NOMO-1 treated with DMSO at 0.1 percent for 48 hours (cell line): Measurements from ENCODE around the gene ODAD3.
"Not testable (repeated sequence)": the region's sequence is repeated elsewhere in the genome, so short reads cannot be mapped to it uniquely, and the experiment has no call there.

Experiments
- DNase-seq: peaks from one replicate; lab custom pipeline; 2025; ENCODE audit not compliant: unreplicated experiment; lab: John Stamatoyannopoulos, UW

The ODAD3 gene

GRCh38 chr19:11461453-11461852 lies 26.5 kb upstream of the ODAD3 start:
- DNase-seq = no peak

DNA sequence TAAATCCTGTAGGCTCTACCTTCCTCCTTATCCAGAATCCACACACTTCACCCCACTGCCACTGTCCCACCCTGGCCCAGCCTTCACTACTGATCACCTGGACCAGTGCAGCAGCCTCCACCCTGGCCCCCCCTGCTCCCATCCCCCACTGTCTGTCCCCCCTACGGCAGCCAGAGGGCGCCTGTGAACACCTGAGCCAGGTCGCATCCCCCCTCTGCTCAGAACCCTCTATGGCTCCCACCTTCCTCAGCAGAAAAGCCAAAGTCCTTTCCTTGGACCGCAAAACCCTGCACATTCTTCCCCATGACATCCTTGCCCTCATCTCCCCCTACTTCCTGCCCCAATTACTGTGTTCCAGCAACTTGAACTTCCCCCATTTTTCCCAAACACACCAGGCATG lies 25.3 kb upstream of the ODAD3 start:
- no peak for DNase-seq

GRCh38 chr19:11458912-11459311 lies 24.0 kb upstream of the ODAD3 start:
- DNase-seq = not testable (repeated sequence)

- DNase-seq = no peak
Observed at GRCh38 chr19:11458236-11458900, 23.4 kb upstream of the ODAD3 start.

DNA sequence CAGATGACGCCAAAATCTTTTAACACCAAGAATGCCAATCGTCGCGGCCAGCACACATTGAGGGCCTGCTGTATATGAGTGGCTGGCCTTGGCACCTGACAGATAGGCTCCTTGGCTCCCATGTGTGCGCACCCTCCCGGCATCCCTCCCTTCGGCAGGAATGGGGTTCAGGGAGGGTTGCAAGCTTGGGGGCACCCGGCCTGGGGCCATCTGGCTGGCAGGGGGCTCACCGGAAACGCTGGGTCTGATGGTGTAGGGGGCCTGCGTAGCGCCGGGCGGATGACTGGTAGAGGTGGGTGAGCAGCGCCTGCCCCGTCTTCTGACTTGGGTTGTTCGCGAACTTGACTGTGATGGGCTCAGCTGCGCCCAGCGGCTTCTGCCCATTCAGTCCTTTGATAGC lies 22.9 kb upstream of the ODAD3 start:
- DNase-seq = no peak

DNA sequence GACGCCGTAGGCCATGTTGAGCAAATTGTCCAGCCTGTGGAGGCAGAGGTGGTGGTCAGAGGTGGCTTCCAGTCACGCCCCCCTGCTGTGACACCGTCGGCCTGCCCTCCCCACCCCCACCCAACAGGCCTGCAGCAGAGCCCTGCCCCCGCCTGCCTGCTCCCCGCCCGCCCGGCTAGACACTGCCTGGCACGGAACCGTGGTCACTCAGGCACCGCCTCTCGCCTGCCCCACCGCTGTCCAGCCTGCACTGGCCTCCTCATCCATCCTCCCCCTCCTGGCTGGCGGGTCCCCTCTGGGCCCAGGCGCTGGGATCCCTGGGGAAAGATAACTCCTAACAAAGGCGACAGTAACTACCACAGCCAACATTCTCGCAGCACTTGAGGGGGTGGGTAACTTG lies 22.2 kb upstream of the ODAD3 start:
- DNase-seq = no peak

DNA sequence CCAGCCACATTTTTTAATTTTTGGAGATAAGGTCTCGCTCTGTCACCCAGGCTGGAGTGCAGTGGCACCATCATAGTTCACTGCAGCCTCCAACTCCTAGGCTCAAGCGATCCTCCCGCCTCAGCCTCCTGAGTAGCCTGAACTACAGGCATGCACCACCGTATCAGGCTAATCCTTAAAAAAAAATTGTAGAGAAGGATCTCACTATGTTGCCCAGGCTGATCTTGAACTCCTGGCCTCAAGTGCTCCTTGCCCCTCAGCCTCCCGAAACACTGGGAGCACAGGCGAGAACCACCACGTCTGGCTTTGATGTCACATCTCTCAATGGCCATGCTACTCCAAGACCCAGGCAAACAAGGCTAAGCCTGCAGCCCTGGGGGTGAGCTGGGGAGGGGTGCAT lies 21.7 kb upstream of the ODAD3 start:
- DNase-seq = no peak

GRCh38 chr19:11455233-11455554 lies 20.3 kb upstream of the ODAD3 start:
- not testable (repeated sequence) for DNase-seq

DNA sequence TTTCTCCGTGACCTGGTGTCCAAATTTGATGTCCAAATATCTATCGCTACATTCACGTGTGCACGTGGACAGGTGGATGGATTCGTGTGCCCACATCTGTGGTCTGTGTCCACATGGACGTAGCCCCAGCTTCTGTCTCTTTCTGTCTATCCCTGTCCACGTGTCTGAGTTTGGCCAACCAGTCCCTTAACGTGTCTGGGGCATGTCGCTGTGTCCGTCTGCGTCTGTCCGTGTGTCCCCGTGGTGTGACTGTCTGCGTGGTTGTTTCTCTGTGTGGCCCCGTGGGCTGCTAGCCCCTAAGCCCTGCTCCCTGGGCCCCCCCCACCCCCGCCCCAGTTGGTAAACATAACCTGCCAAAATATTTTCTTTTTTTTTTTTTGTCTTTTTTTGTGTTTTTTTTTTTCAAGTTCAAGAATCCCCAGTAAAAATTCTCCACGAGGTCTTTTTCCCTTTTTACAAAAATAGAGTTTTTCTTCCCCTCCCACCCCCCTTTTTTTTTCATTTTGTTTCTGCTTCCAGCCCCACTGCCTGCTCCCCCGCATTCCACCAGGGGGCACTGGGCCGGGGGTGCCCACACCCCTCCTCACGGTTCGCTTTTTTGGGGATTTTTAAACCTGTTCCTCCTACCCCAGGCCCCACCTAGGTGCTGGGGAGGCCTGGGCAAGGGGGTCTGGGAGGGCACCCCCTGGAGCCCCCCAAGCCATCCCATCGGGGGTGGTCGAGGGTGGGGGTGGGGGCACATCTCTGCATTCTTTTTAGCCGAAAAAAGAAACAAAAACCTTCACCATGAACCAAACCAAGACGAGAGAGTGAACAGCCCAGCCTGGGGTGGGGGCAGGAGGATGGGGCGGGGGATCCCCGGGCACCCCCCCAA lies 18.8 kb upstream of the ODAD3 start:
- DNase-seq = no peak

- DNase-seq = no peak
Observed at GRCh38 chr19:11452620-11453310, 17.8 kb upstream of the ODAD3 start.

GRCh38 chr19:11451871-11452619 lies 17.1 kb upstream of the ODAD3 start:
- DNase-seq = no peak

GRCh38 chr19:11451327-11451870 lies 16.5 kb upstream of the ODAD3 start:
- DNase-seq = no peak

DNA sequence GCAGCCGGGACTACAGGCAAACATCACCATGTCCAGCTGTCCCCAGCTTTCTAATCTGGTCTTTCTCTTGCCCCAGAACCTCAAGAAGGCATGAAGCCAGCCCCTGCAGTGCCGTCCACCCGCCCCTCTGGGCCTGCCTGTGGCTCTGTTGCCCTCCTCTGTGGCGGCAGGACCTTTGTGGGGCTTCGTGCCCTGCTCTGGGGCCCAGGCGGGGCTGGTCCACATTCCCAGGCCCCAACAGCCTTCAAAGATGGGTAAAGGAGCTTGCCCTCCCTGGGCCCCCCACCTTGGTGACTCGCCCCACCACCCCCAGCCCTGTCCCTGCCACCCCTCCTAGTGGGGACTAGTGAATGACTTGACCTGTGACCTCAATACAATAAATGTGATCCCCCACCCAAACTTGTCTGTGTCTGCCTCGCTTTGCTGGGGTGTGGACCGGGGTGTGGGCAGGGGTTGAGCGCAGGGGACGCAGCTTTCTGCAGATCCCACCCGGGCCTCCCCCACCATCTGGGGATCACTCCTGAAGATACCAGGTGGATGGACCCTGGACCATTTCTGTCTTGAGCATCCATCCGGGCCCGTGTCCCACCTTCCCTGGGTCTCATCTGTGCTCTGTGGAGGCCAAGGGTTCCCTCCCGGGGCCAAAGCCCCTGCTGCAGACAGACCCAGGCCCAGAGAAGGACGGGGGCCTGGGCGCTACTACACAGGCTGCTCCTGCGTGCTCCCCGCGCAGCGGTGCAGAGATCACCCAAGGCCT lies 15.8 kb upstream of the ODAD3 start:
- no peak for DNase-seq

GRCh38 chr19:11448923-11449554 lies 14.1 kb upstream of the ODAD3 start:
- no peak for DNase-seq

DNA sequence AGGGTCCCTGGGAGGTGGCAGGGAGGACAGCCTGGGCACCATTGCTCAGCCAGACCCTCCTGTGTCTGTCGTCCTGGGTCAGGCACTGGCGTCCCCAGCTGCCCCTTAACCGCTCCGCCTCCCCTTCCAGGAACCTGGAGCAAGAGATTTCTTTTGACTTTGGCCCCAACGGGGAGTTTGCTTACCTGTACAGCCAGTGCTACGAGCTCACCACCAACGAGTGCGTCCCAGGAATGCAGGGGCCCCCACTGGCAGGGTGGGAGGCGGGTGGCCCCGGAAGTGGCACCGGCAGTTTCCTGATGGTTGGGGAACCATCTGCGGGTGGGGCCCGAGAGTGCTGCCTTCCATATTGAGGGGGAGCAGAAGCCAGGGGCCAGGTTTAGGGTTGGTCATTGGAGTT lies 13.5 kb upstream of the ODAD3 start:
- no peak for DNase-seq

DNA sequence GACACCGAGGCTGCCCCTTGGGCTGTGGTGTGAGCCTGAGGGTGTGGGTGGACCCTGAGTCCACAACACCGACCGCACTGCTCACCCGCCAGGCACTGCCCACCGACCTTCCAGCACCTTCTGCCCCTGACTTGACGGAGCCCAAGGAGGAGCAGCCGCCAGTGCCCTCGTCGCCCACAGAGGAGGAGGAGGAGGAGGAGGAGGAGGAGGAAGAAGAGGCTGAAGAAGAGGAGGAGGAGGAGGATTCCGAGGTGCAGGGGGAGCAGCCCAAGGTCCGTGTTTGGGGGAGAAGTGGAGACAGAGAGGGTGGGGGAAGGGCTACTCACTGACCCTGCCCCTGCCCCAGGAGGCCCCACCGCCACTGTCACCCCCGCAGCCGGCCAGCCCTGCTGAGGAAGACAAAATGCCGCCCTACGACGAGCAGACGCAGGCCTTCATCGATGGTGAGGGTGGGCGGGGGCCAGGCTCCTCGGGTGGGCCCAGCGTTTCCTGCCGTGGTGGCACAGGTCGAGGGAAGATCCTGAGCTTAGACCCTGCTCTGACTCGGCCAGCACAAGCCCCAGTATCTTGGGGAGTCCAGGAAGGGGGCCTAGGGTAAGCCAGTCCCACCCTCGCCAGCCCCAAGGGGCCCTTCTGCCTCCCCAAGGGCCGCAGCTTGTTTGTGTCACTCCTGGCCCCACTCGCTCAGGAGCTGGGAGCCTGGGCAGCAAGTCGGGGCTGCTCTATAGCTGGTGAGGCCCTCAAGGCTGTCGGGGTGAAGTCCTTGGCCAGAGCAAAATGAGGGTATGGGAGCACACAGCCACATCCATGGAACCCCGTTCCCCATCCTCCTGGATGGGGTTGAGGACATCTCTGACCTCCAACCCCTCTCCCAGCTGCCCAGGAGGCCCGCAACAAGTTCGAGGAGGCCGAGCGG lies 12.7 kb upstream of the ODAD3 start:
- DNase-seq = no peak

- no peak for DNase-seq
Observed at GRCh38 chr19:11446652-11447301, 11.9 kb upstream of the ODAD3 start.

- no peak for DNase-seq
Observed at GRCh38 chr19:11446271-11446651, 11.3 kb upstream of the ODAD3 start.
